HUES64 (cell line): ENCODE measurements around the gene SLC48A1.

Source experiments
- H3K27ac ChIP-seq: 2 replicates; pipeline ENCODE4 v1.7.0; 2013; ENCODE audit warnings: low read depth, low read length, inconsistent platforms
- H3K27me3 ChIP-seq: 2 replicates; pipeline ENCODE4 v1.6.1; 2013; ENCODE audit warnings: mild to moderate bottlenecking, low read length; ENCODE audit not compliant: insufficient read depth
- H3K36me3 ChIP-seq: 2 replicates; pipeline ENCODE4 v1.6.1; 2013; ENCODE audit warnings: mild to moderate bottlenecking, low read length; ENCODE audit not compliant: insufficient read depth
- H3K4me1 ChIP-seq: 2 replicates; pipeline ENCODE4 v1.6.1; 2013; ENCODE audit warnings: mild to moderate bottlenecking, low read length, moderate library complexity; ENCODE audit not compliant: insufficient read depth
- H3K4me3 ChIP-seq: 2 replicates; pipeline ENCODE4 v1.5.1; 2013; ENCODE audit warnings: mild to moderate bottlenecking, low read length, moderate library complexity
- H3K9ac ChIP-seq: 2 replicates; pipeline ENCODE4 v1.6.1; 2013; ENCODE audit warnings: mild to moderate bottlenecking, low read depth, low read length
- H3K9me3 ChIP-seq: 2 replicates; pipeline ENCODE4 v1.6.1; 2013; ENCODE audit warnings: low read depth, low read length; ENCODE audit not compliant: insufficient read depth
- WGBS: fragments of 150-250, 120-280 bp; methylation state at CpG from one replicate; pipeline ENCODE4 v1.1.7; 2013; ENCODE audit warnings: missing lambda C conversion rate; 5-methylcytosine and 5-hydroxymethylcytosine counted together

SLC48A1 gene

DNA sequence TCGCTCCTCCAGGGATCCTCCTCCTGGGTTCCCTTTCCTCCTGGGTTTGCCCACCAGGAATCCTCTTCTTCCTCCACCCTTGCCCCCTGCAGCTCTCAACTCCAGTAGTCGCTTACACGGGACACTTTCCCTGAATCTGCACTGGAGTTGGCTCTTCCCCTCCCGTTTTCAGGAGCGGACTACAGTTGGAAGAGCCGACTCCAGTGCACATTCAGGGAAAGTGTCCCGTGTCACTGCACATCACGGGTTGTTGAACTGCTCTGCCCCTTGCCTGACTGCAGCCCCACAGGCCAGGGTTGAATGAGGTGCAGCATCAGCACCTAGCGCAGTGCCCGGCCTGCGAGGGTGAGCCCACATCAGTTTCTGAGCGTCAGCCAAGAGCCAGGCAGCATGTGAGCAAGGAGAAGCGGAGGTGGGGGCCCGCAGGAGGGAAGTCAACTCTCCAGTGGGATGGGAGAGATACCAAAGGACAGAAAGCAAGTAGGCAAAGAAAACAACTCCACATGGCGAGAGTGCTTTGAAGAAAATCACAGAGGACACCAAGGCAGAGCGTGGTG is 27.5 kb upstream of the SLC48A1 start:
- WGBS, result 92% methylated on average over 16 of the region's 16 CpGs

DNA sequence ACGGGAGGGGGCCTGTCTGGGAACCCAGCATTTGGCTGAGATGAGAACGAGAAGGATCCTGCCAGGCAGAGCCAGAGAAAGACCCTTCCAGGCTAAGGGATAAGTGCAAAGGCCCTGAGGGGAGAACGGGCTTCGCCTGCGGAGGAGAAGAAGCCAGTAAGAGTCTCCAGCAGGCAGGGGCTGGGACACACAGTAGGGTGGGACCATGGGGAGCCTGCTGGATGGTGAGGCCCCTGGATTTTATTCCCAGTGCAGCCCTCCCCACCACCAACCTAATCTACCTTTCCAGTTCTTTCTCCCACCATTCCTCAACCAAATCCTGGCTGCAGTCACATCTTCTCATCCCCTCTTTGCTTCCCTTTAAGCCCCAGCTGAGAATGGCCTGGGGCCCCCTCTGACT is 27.0 kb upstream of the SLC48A1 start:
- no peaks in the 10 kb centered on the region for H3K36me3 ChIP-seq
- H3K9ac ChIP-seq, result no peak overlapping the region
- no peak overlapping the region for H3K4me3 ChIP-seq
- no peaks in the 10 kb centered on the region for H3K27me3 ChIP-seq
- no peaks in the 10 kb centered on the region for H3K4me1 ChIP-seq
- no peaks in the 10 kb centered on the region for H3K9me3 ChIP-seq
- whole genome bisulfite sequencing, result 87% methylated on average over 5 of the region's 5 CpGs
- no peak overlapping the region for H3K27ac ChIP-seq

More for the DNA sequence above, 27.5 kb upstream of the SLC48A1 start:
- Histone ChIP-seq H3K9ac (no peak overlapping the region), H3K27me3 (no peaks in the 10 kb centered on the region), H3K36me3 (no peaks in the 10 kb centered on the region), H3K4me1 (no peaks in the 10 kb centered on the region), H3K27ac (no peak overlapping the region), H3K9me3 (no peaks in the 10 kb centered on the region), H3K4me3 (no peak overlapping the region)

DNA sequence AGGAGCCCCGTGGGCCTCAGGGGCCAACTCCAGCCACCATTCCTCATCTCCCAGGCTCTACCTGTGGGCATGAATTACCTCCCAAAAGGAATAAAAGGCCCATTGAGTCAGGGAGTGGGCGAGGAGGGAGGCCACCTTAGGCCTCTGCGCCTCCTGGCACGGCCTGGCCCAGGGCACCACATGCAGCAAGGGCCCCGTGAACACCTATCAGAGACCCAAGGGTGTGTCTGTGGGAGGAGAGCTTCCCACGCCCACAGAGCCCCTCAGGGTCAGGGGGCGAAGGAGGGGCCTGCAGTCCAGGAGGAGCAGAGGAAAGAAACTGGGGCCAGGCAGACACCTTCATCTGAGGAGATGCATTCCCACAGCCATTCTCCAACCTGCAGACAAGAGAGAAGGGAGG is 26.5 kb upstream of the SLC48A1 start:
- Histone ChIP-seq H3K9ac (no peak overlapping the region), H3K4me3 (no peak overlapping the region), H3K4me1 (no peaks in the 10 kb centered on the region), H3K27me3 (no peaks in the 10 kb centered on the region), H3K36me3 (no peaks in the 10 kb centered on the region), H3K9me3 (no peaks in the 10 kb centered on the region), H3K27ac (no peak overlapping the region)
- 89% methylated on average over 7 of the region's 7 CpGs for WGBS

DNA sequence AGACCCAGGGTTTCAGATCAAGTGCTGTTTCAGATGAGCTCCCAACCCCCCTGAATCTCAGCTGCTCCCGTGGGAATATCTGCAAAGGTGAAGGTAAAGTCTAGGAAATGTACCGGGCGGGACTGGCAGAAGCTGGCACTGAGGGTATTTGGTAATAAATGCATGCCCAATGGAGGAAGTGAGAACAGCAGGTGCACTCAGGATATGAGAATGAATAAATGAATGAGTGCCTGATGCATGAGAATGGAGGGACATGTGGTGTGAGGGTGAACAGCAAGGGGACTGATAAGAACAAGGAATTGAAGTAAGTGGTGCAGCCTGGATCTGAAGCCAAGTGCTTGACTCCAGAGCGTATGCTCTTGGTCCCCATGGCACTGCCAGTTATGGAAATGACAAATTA is 25.9 kb upstream of the SLC48A1 start:
- H3K27me3 ChIP-seq, result no peaks in the 10 kb centered on the region
- H3K4me3 ChIP-seq, result no peak overlapping the region
- 88% methylated on average over 4 of the region's 4 CpGs for WGBS
- H3K9ac ChIP-seq, result no peak overlapping the region
- H3K4me1 ChIP-seq, result no peaks in the 10 kb centered on the region
- no peaks in the 10 kb centered on the region for H3K9me3 ChIP-seq
- no peaks in the 10 kb centered on the region for H3K36me3 ChIP-seq
- H3K27ac ChIP-seq, result no peak overlapping the region

DNA sequence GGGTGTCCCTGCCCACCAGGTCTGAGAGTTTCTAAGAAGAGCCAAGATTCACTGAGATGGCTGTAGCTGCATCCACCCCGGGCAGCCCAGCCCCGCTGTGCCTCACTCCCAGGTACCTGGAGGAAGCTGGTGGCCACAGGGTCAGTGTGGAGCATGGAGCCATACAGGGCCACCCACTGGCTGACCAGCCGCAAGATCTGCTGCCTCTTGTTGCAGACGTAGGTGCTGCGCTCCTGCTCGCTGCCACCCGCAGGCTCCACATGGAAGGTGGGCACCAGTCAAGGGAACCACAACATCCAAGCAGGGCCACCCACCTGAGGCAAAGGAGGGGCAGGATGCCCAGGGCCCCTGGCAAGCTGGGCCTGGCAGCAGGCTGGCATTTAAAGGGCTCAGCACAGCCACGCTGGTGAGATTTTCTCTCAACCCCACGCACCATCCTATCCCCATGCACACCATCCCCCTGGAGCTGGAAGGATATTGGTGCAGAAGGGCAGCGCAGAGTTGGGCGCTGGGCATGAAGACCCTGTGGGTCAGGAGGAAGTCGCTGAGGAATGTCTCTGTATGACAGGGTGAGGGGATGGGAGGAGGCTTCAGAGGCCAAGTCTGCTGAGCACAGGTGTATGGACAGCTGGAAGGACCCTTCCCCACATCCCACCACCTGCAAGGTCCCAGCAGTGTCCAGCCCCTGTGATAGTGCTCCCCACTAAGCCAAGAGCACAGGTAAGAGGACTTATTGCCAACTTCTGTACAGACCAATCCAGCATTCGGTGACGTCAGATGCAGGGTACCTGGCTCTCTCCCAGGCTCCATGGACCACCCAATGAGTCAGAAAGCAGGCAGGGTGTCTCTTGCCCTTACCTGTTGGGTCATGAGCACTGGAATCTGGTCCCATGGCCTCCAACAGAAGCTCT is 25.2 kb upstream of the SLC48A1 start:
- Histone ChIP-seq H3K27me3 (no peaks in the 10 kb centered on the region), H3K27ac (no peak overlapping the region), H3K4me1 (peaks cover under 1% of the 10 kb centered on the region; the same call in 1 of the 2 replicates), H3K36me3 (no peaks in the 10 kb centered on the region), H3K9ac (no peak overlapping the region), H3K9me3 (no peaks in the 10 kb centered on the region), H3K4me3 (no peak overlapping the region)
- WGBS, result 93% methylated on average over 14 of the region's 14 CpGs

DNA sequence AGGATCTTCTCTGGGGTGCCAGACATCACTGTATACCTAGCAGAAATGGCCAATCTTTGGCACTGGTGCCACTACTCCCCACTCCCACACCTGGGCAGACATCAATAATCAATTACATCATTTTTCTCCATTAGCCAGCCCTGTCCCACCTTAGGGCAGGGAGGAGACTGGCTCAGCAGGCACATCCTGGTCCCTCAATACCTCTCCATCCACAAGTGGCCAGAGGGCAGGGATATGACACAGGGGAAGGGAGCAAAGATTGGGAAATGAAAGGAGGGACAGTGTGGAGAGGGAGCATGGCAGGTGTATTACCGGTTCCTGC is 24.6 kb upstream of the SLC48A1 start:
- Histone ChIP-seq H3K36me3 (no peaks in the 10 kb centered on the region), H3K9me3 (no peaks in the 10 kb centered on the region), H3K4me3 (no peak overlapping the region), H3K27ac (no peak overlapping the region), H3K27me3 (no peaks in the 10 kb centered on the region), H3K9ac (no peak overlapping the region), H3K4me1 (peaks cover 7% of the 10 kb centered on the region)
- WGBS, result 100% methylated on average over 1 of the region's 1 CpG

DNA sequence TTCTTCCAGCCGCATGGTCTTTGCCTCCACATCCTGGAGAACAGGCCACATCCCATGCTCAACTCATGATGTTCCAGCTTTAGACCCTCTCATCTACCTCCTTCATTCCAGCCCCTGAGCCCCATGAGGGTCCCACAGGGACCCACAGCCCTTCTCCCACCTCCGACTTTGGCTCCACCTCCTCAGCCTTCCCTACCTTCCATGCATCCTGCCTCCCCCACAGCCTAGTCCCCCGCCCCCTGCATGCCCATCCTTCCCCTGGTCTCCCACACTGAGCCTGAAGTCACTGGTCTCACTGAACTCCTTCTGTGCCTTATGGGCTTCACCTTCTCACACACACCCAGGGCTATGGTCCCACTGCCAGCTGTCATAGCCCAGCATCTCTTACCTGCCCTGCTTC is 24.1 kb upstream of the SLC48A1 start:
- Histone ChIP-seq H3K4me3 (no peak overlapping the region), H3K36me3 (no peaks in the 10 kb centered on the region), H3K9ac (no peak overlapping the region), H3K27me3 (no peaks in the 10 kb centered on the region), H3K4me1 (peaks cover 11% of the 10 kb centered on the region), H3K27ac (no peak overlapping the region), H3K9me3 (no peaks in the 10 kb centered on the region)
- 90% methylated on average over 3 of the region's 3 CpGs for WGBS

GRCh38 chr12:47750229-47750798 is 22.7 kb upstream of the SLC48A1 start:
- WGBS, result 94% methylated on average over 10 of the region's 10 CpGs
- Histone ChIP-seq H3K9ac (no peak overlapping the region), H3K27ac (no peak overlapping the region), H3K4me3 (no peak overlapping the region), H3K9me3 (no peaks in the 10 kb centered on the region), H3K27me3 (no peaks in the 10 kb centered on the region), H3K36me3 (no peaks in the 10 kb centered on the region), H3K4me1 (peaks cover 14% of the 10 kb centered on the region)

- no peak overlapping the region for H3K9ac ChIP-seq
- no peak overlapping the region for H3K27ac ChIP-seq
- H3K4me3 ChIP-seq, result no peak overlapping the region
- H3K36me3 ChIP-seq, result no peaks in the 10 kb centered on the region
- no peaks in the 10 kb centered on the region for H3K9me3 ChIP-seq
- H3K27me3 ChIP-seq, result no peaks in the 10 kb centered on the region
- WGBS, result 89% methylated on average over 19 of the region's 19 CpGs
- H3K4me1 ChIP-seq, result peaks cover 14% of the 10 kb centered on the region
Observed at GRCh38 chr12:47750916-47751470, 22.0 kb upstream of the SLC48A1 start.

DNA sequence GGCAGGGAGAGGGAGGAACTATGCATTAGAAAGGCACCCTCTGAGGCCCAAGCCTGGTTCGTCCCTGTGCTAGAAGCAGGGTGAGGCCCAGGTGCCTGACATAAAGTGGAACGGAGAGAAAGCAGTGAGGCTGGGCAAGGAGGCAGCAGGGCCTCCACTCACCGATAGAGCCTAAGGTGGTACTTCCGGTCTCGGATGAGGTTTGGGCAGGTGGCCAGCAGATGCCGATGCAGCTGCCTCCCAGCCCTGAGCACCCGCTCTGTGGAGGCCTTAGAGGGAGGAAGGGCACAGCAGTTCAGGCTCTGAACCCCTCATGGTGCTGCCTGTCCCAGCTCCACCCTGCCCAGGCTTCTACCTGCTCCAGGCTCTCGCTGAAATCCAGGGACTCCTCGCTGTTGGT is 21.5 kb upstream of the SLC48A1 start:
- Histone ChIP-seq H3K27me3 (no peaks in the 10 kb centered on the region), H3K9ac (no peak overlapping the region), H3K4me1 (peaks cover 14% of the 10 kb centered on the region), H3K36me3 (no peaks in the 10 kb centered on the region), H3K27ac (no peak overlapping the region), H3K4me3 (no peak overlapping the region), H3K9me3 (no peaks in the 10 kb centered on the region)
- 92% methylated on average over 9 of the region's 9 CpGs for WGBS

DNA sequence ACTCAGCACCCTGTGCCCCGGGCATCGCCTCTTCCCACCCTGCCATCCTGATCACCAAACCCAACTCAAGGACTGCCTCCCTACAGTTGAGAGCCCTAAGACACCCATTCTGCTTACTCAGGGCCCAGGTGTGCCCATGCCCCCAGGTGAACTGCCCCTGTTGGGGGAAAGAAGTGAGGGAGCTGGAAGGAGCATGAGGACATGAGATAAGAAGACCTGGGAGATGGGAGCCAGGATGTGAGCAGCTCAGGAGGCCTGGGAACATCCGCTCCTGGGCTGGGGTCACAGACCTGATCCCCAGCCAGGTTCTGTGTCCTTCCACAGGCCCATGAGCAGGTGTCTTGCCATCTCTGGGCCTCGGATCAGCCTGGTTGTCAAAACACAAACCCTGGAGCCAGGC is 20.9 kb upstream of the SLC48A1 start:
- no peak overlapping the region for H3K27ac ChIP-seq
- H3K9ac ChIP-seq, result no peak overlapping the region
- no peaks in the 10 kb centered on the region for H3K36me3 ChIP-seq
- WGBS, result 98% methylated on average over 4 of the region's 4 CpGs
- H3K27me3 ChIP-seq, result no peaks in the 10 kb centered on the region
- H3K4me1 ChIP-seq, result peaks cover 14% of the 10 kb centered on the region
- H3K9me3 ChIP-seq, result no peaks in the 10 kb centered on the region
- no peak overlapping the region for H3K4me3 ChIP-seq
